ENCODE data around the gene COL17A1.

Gene COL17A1

DNA sequence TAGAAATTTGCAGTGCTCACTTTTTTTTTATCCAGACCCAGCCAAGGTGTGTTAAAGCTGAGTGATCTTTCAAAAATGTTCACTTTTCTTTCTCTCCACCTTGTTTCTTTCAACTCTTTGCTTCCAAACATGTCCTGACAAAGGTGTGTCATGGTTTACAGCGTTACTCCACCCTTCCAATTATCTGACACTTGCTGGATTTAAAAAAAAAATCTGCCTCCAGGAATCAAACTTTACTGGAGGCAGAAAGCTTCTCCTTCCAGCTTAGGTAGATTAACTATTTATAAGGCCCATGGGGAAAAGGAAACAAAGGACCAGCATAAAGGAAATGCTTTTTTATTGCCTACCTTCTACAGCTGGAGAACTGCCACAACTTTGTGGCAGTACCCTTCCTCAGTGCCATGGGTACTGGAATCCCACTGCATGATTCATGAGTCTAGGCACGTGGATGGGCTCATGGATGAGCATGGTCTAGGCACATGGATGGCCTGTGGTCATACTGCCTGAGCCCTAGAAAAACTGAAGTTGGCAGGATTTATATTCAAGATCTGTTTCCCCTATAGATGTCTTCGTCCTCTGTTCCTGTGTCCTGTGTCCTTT lies at the start of gene COL17A1:
Gene COL17A1 (minus strand): TSS at position 80 of the 600 bp plus-strand sequence. CDS start 5,207 bp downstream, outside the sequence.
- no peak for DNase-seq

DNA sequence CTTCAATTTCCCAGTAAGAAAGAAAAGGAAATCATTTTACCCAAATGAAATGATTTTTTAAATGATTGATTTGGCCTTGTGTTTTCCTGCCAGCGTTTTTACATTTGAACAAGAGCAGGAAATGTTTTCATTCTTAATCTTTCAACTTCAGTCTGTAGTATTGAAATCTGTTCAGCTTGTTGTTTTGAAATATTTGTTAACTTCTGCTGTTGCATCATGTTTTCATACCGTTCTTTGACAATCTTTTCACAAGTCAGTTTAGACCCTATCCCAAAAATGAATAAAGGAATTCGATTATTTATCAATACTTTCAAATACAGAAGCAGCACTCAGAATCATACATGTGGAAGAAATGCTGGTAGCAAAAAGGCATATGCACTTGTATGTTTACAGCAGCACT lies 44.4 kb upstream of the COL17A1 start:
- no peak for DNase-seq

DNA sequence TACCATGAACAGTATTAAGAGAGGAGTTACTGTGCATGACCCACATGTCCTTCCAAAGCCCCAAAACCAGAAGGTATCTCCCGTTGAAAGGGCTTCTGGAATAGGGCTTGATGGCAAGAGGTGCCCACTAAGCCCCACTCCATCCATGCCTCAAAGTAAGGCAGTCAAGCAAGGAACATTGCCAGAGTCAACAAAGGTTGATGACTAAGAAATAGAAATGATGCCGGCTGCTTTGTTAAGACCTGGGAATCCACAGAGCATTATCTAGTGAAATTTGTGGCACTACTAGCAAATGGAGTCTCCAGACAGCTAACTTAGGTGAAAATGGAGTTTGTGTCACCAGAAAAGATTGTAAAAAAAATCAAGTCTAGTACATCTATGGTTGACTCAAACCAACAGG lies 42.5 kb upstream of the COL17A1 start:
- DNase-seq, result no peak

DNA sequence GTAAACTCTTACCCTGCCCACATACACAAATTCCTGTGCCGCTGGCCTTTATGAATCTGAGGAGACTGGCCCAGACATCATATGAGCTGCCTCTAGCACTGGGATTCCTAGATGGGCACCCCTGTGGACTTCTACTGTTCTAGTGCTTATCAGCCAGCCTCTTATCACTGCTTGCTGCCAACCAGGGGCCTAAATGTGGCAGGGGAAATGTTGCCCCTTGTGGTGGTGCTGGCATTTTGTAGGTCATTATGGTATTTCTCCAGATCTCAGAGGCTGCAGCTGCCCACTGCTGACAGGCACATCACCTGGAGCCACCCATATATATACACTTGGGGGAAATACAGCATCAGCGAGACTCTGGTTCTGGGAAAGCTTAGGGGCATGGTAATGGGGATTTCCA lies 41.7 kb upstream of the COL17A1 start:
- DNase-seq, result no peak

- DNase-seq, result no peak
These were observed 37.7 kb upstream of the COL17A1 start for GRCh38 chr10:104123397-104123796.

GRCh38 chr10:104122225-104123107 lies 36.8 kb upstream of the COL17A1 start:
- no peak for DNase-seq

DNA sequence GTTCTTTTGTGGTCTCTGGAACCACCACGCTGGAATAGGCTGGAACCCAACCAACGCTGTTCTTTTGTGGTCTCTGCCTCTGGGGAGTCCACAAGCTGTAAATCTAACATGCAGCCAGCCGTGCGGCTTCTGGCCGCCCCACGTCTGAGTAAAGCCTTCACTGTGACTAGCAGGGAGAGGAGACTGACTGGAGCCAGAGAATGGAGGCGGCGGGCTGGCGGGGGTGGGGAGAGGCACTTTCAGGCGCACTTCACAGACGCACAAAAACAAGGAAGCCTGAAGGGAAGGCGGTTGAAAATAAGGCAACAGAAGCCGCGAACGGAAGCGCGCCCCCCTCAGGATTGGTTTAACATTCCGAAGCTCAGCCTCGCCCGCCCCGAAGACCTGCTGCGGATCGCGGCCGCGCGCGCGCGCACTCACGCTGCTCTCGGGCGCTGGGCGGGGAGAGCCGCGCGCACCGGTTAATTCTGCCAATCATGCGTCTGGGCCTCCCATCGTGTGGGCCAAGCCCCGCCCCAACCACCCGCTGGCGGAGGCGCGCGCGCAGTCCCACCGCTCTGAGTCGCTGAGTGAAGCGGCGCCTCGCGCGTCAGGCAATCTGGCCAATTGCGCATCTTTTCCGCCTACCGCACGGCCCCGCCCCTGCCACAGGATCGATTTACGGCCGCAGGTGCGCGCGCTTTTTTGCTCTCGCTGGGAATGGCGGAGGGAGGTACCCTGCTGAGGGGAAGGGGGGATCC lies 36.0 kb upstream of the COL17A1 start, which contains the start of gene SFR1:
Gene SFR1 (plus strand): TSS at position 687 of the 740 bp plus-strand sequence. CDS start 13 bp downstream, at position 700.
- DNase-seq, result peak; percentile 89

DNA sequence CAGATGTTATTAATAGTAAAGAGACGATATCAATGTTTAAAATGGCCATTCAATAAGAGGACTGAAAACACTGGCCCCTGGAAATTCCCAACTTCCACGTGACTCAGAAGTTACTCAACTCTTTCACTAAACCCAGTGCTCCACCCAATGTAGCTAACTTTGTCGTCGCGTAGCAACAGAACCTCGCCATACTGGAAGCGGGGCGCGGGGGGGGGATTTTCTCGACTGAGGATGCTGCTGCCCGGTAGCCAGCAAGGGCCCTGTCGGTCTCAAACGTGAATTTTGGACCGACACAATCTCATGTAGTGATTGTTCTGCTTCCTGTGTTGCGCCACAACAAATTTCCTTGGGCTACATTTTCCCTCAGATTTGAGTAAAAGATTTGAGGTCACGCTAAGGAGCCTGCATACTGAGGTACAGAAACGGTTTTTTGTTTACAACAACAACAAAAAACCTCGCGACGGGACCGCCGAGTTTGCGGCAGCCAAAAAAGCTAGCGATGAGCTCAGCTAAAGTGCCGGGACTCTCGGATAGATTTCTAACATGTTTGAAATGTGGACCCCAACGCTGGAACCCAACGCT lies 35.3 kb upstream of the COL17A1 start:
- peak; percentile 10 for DNase-seq

DNA sequence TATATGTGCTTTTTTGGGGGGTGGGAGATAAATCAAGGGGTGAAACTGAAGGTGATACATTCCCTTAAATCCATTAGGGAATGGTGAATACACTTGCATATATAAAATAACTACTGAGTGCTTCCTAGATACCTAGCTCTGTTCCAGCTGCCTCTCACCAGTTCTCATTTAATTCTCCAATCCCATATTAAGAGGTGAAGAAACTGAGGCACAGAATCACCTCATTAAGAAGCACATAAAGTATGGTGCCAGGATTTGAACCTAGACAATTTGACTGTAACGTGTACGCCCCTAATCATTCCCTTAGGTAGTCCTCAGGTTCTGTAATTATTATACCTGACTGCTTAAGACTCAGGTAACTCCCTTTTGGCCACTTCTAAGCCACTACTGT lies 34.8 kb upstream of the COL17A1 start:
- DNase-seq, result no peak

GRCh38 chr10:104119996-104120395 lies 34.3 kb upstream of the COL17A1 start:
- DNase-seq, result no peak

DNA sequence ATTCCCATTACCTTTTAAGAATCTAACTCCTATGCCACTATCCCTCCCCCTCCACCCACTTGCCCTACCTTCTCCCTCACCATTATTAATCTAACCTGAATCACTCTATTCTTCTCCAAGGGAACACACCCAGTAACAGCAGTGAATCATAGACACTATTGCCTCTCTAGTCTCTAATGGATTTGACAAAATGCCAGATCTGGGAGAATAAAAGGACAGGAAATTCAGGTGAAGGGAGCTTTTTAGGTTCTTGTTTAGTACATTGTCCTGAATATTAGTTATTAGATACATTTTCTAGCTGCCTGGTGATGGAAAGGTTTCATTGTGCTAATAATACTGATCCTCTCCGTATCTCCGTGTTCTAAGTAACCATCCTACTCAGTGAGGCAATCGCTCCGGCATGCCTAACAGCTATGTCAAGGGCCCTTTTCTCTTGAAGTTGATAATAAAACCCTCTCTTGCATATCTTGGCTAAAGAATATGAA lies 32.2 kb upstream of the COL17A1 start:
- DNase-seq, result peak; percentile 56

DNA sequence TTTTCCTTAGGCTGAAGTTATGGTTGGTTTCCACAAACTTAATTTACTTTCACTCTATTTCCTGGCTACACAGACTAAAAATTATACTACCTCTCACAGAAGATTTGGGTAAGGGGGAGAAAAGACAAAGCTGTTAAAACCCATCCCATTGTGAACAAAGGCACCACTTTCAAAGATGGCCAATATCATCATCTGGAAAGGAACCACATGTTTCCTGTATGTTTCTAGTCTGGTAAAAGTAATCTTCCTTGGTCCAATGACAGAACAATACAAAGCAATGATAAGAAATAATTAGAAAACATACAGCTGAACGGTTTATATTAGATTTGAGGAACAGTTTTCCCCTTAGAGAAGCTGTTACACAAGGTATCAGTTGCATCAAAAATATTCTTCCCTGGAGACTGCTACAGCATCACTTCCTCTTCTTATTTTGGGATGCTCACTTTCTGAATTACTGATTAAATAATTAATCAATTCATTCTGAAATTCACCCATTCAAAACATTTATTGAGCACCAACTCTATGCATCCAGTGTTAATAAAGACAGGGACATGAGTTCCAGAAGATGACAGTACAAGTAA lies 27.8 kb upstream of the COL17A1 start:
- no peak for DNase-seq

- DNase-seq, result no peak
These were observed 24.4 kb upstream of the COL17A1 start for GRCh38 chr10:104109908-104110662.

- DNase-seq, result no peak
These were observed 19.2 kb upstream of the COL17A1 start for GRCh38 chr10:104104926-104105325.

GRCh38 chr10:104104418-104104817 lies 18.7 kb upstream of the COL17A1 start:
- DNase-seq, result no peak

DNA sequence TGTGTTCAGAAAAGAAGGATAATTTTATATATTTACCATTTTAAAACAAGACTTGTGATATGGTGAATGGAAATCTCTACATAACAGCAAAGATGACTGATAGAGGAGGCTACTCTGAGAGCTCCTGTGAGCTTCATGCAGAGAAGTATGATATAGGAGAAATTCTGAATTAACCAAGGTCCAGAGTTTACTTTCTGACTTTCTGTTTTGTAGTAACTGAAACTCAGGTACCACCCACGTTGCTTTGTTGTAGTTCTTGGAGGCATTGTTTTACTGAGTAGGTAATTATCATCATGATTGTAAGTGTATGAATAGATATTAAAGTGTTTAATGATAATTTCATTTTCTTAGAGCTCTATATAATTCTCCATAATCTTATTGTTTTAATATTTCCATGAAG lies 18.3 kb upstream of the COL17A1 start:
- no peak for DNase-seq

- DNase-seq, result no peak
These were observed 16.2 kb upstream of the COL17A1 start for GRCh38 chr10:104101902-104102301.

GRCh38 chr10:104100795-104101194 lies 15.1 kb upstream of the COL17A1 start:
- no peak for DNase-seq

GRCh38 chr10:104099941-104100340 lies 14.3 kb upstream of the COL17A1 start:
- no peak for DNase-seq

GRCh38 chr10:104099269-104099668 lies 13.6 kb upstream of the COL17A1 start:
- DNase-seq, result no peak

GRCh38 chr10:104098358-104098925 lies 12.8 kb upstream of the COL17A1 start:
- DNase-seq, result no peak
